Neural cell (in vitro differentiated cells): ENCODE results near the gene SDC3.

Source experiments
- CTCF ChIP-seq: fragments of 450-650 bp; IDR thresholded peaks from 2 replicates; pipeline ENCODE4 v1.5.1; 2014; ENCODE audit warnings: antibody characterized with exemption, mild to moderate bottlenecking, moderate library complexity; ENCODE audit not compliant: poor library complexity, severe bottlenecking
- EZH2 ChIP-seq: fragments of 200-600, 300-800 bp; shearing (Covaris generic), sonication (generic); IDR thresholded peaks from 2 replicates; pipeline ENCODE4 v1.6.1; 2014; ENCODE audit warnings: antibody characterized with exemption, low read length, borderline replicate concordance, mild to moderate bottlenecking; ENCODE audit not compliant: insufficient read depth, poor library complexity, severe bottlenecking
- MXI1 ChIP-seq: fragments of 450-650 bp; conservative IDR thresholded peaks from 2 replicates; pipeline ENCODE4 v1.6.1; 2014; ENCODE audit warnings: antibody characterized with exemption, mild to moderate bottlenecking; ENCODE audit not compliant: poor library complexity, severe bottlenecking
- POLR2AphosphoS5 ChIP-seq: IDR thresholded peaks from 2 replicates; pipeline ENCODE4 v1.6.1; 2012
- REST ChIP-seq: IDR thresholded peaks from 2 replicates; pipeline ENCODE4 v1.6.1; 2012; ENCODE audit warnings: borderline replicate concordance
- TAF1 ChIP-seq: IDR thresholded peaks from 2 replicates; pipeline ENCODE4 v1.6.1; 2012; ENCODE audit warnings: low read depth

GRCh38 chr1:30904962-30905335, 3.6 kb downstream of the SDC3 start:
- TF ChIP-seq CTCF (no peak), TAF1 (no peak), REST (no peak), EZH2 (no peak), POLR2AphosphoS5 (no peak), MXI1 (no peak)
